H9 (cell line): Measurements from ENCODE around the gene ACAD8. TPM values are rescaled to one million over a fixed set of nuclear protein-coding genes. Genes with fewer than 3 reads are reported as not detected.

Source experiments
- DNase-seq: peaks from one replicate; pipeline ENCODE4 v3.0.0-alpha.2; 2017
- H2AFZ ChIP-seq: one replicate; pipeline ENCODE4 v1.6.1; 2013; ENCODE audit warnings: mild to moderate bottlenecking, low read length, control low read depth, moderate library complexity
- H2AK5ac ChIP-seq: 2 replicates; pipeline ENCODE4 v1.6.1; 2013; ENCODE audit warnings: low read length, control low read depth, mixed read lengths; ENCODE audit not compliant: insufficient read length
- H2BK120ac ChIP-seq: one replicate; pipeline ENCODE4 v1.6.1; 2013; ENCODE audit warnings: low read depth, mild to moderate bottlenecking, low read length, control low read depth, inconsistent platforms; ENCODE audit not compliant: poor library complexity, severe bottlenecking
- H2BK12ac ChIP-seq: 2 replicates; pipeline ENCODE4 v1.6.1; 2013; ENCODE audit warnings: low read length, control low read depth, mixed read lengths, low read depth; ENCODE audit not compliant: insufficient read length
- H2BK15ac ChIP-seq: 2 replicates; pipeline ENCODE4 v1.6.1; 2013; ENCODE audit warnings: low read depth, low read length, control low read depth
- H2BK20ac ChIP-seq: one replicate; pipeline ENCODE4 v1.6.1; 2013; ENCODE audit warnings: low read depth, mild to moderate bottlenecking, low read length, control low read depth, inconsistent platforms; ENCODE audit not compliant: poor library complexity, severe bottlenecking
- H2BK5ac ChIP-seq: 2 replicates; pipeline ENCODE4 v1.6.1; 2013; ENCODE audit warnings: low read length, control low read depth, mixed read lengths; ENCODE audit not compliant: insufficient read length
- H3K14ac ChIP-seq: 2 replicates; pipeline ENCODE4 v1.6.1; 2013; ENCODE audit warnings: low read length, control low read depth; ENCODE audit not compliant: insufficient read depth
- H3K18ac ChIP-seq: 2 replicates; pipeline ENCODE4 v1.6.1; 2013; ENCODE audit warnings: low read depth, mild to moderate bottlenecking, mixed read lengths, low read length, control low read depth; ENCODE audit not compliant: insufficient read length
- H3K23ac ChIP-seq: 2 replicates; pipeline ENCODE4 v1.6.1; 2013; ENCODE audit warnings: low read length, control low read depth, mixed read lengths, low read depth; ENCODE audit not compliant: insufficient read length
- H3K23me2 ChIP-seq: 2 replicates; pipeline ENCODE4 v1.6.1; 2013; ENCODE audit warnings: low read depth, mild to moderate bottlenecking, mixed read lengths, low read length, control low read depth; ENCODE audit not compliant: insufficient read length, poor library complexity, severe bottlenecking
- H3K27ac ChIP-seq: 2 replicates; pipeline ENCODE4 v1.5.1; 2013; ENCODE audit warnings: low read length, control low read depth, mixed read lengths, low read depth; ENCODE audit not compliant: insufficient read length
- H3K27me3 ChIP-seq: 2 replicates; pipeline ENCODE4 v1.6.1; 2013; ENCODE audit warnings: low read length, control low read depth, inconsistent platforms; ENCODE audit not compliant: insufficient read depth
- H3K4ac ChIP-seq: 2 replicates; pipeline ENCODE4 v1.6.1; 2013; ENCODE audit warnings: low read depth, mild to moderate bottlenecking, control low read depth, inconsistent platforms, low read length, moderate library complexity
- H3K4me1 ChIP-seq: 2 replicates; pipeline ENCODE4 v1.6.1; 2013; ENCODE audit warnings: low read length, control low read depth, inconsistent platforms; ENCODE audit not compliant: insufficient read depth
- H3K4me2 ChIP-seq: 2 replicates; pipeline ENCODE4 v1.6.1; 2013; ENCODE audit warnings: low read length, control low read depth, mixed read lengths; ENCODE audit not compliant: insufficient read length, insufficient read depth
- H3K56ac ChIP-seq: 2 replicates; pipeline ENCODE4 v1.6.1; 2013; ENCODE audit warnings: low read depth, mild to moderate bottlenecking, mixed read lengths, low read length, control low read depth; ENCODE audit not compliant: insufficient read length
- H3K79me1 ChIP-seq: 2 replicates; pipeline ENCODE4 v1.6.1; 2013; ENCODE audit warnings: low read depth, mild to moderate bottlenecking, moderate library complexity, low read length, control low read depth, inconsistent platforms; ENCODE audit not compliant: insufficient read depth, poor library complexity, severe bottlenecking
- H3K79me2 ChIP-seq: 2 replicates; pipeline ENCODE4 v1.6.1; 2013; ENCODE audit warnings: low read length, control low read depth, inconsistent platforms; ENCODE audit not compliant: insufficient read depth
- H3K9ac ChIP-seq: 2 replicates; pipeline ENCODE4 v1.6.1; 2013; ENCODE audit warnings: low read length, control low read depth, mixed read lengths; ENCODE audit not compliant: insufficient read length; ENCODE audit errors: extremely low read depth
- H3K9me3 ChIP-seq: one replicate; pipeline ENCODE4 v1.6.1; 2013; ENCODE audit warnings: low read depth, low read length, inconsistent platforms; ENCODE audit not compliant: control insufficient read depth
- H3T11ph ChIP-seq: one replicate; pipeline ENCODE4 v1.6.1; 2013; ENCODE audit warnings: mild to moderate bottlenecking, low read length, control low read depth, inconsistent platforms
- H4K20me1 ChIP-seq: one replicate; pipeline ENCODE4 v1.6.1; 2013; ENCODE audit not compliant: control insufficient read depth, insufficient read length, insufficient read depth
- H4K5ac ChIP-seq: 2 replicates; pipeline ENCODE4 v1.6.1; 2013; ENCODE audit warnings: low read depth, mild to moderate bottlenecking, mixed read lengths, low read length, control low read depth; ENCODE audit not compliant: insufficient read length
- H4K8ac ChIP-seq: replicated peaks from 2 replicates; pipeline ENCODE4 v1.6.1; 2013; ENCODE audit warnings: low read length, control low read depth, mixed read lengths, low read depth; ENCODE audit not compliant: insufficient read length
- H4K91ac ChIP-seq: 2 replicates; pipeline ENCODE4 v1.6.1; 2013; ENCODE audit warnings: low read depth, mild to moderate bottlenecking, moderate library complexity, mixed read lengths, low read length, control low read depth; ENCODE audit not compliant: insufficient read length
- H3K27ac Mint-ChIP-seq, 3 experiments: 2 replicates in 2 of 3; 3 replicates in 1 of 3; pipeline ENCODE4 v1.8.0; 2020 to 2021; ENCODE audit warnings: mixed read lengths in 3 of 3, mild to moderate bottlenecking in 1 of 3, moderate library complexity in 1 of 3
- H3K27me3 Mint-ChIP-seq: 2 replicates; pipeline ENCODE4 v1.8.0; 2021; ENCODE audit warnings: low read depth, mild to moderate bottlenecking, moderate library complexity, mixed read lengths
- H3K36me3 Mint-ChIP-seq, 3 experiments: 2 replicates in 2 of 3; 3 replicates in 1 of 3; pipeline ENCODE4 v1.8.0; 2020 to 2021; ENCODE audit warnings: low read depth in 3 of 3, mixed read lengths in 3 of 3; ENCODE audit not compliant: insufficient read depth in 1 of 3
- H3K4me1 Mint-ChIP-seq, 2 experiments: 2 replicates each; pipeline ENCODE4 v1.8.0; 2020; ENCODE audit warnings: mixed read lengths in 2 of 2
- H3K4me3 Mint-ChIP-seq, 2 experiments: 2 replicates in 1 of 2; 3 replicates in 1 of 2; pipeline ENCODE4 v1.8.0; 2020 to 2021; ENCODE audit warnings: mild to moderate bottlenecking in 2 of 2, mixed read lengths in 2 of 2, moderate library complexity in 1 of 2
- H3K9me3 Mint-ChIP-seq, 2 experiments: 2 replicates in 1 of 2; 3 replicates in 1 of 2; pipeline ENCODE4 v1.8.0; 2020; ENCODE audit warnings: mild to moderate bottlenecking in 2 of 2, mixed read lengths in 2 of 2, moderate library complexity in 1 of 2
- WGBS: extraction: QIAGEN DNeasy Blood & Tissue Kit; methylation state at CpG from one replicate; pipeline ENCODE4 v1.1.7; 2013; ENCODE audit warnings: missing lambda C conversion rate, low lambda C conversion rate, mixed read lengths; ENCODE audit not compliant: insufficient read length; ENCODE audit errors: extremely low coverage; 5-methylcytosine and 5-hydroxymethylcytosine counted together
- total RNA-seq: library from RNA; stranded (reverse); gene quantifications from 2 replicates; pipeline ENCODE4 v1.2.1, GENCODE V29; 2021
- TF ChIP-seq, protein P1 (sequence below): fragments of 200-600 bp; sonication (generic); conservative IDR thresholded peaks from 3 replicates; pipeline ENCODE4 v1.8.0; 2021; ENCODE audit warnings: antibody characterized with exemption, mild to moderate bottlenecking

ACAD8 gene
- total RNA-seq, 1 experiment from 2014 or later, result 46.8 TPM

DNA sequence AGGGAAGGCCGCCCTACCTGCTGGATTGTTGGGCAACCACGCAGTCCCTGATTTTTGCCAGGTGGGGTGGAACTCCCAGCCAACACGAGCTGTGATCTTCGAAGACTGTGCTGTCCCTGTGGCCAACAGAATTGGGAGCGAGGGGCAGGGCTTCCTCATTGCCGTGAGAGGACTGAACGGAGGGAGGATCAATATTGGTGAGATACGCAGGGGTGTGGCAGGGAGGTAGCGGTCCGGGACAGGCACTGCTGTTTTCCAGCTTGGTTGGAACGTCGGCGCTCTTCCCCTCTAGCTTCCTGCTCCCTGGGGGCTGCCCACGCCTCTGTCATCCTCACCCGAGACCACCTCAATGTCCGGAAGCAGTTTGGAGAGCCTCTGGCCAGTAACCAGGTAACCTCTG lies 7.6 kb downstream of the ACAD8 start:
- WGBS, result no CpG with 5 or more reads among the region's 16 CpGs
- Histone ChIP-seq H3K4ac (no peak overlapping the region), H2AFZ (no peak overlapping the region), H3K18ac (no peak overlapping the region), H2BK120ac (no peak overlapping the region), H2BK5ac (no peak overlapping the region), H2BK12ac (no peak overlapping the region), H4K5ac (no peak overlapping the region), H4K20me1 (no peaks in the 10 kb centered on the region), H3K79me1 (no peaks in the 10 kb centered on the region), H3K27ac (no peak overlapping the region), H3K79me2 (no peaks in the 10 kb centered on the region), H2BK20ac (no peak overlapping the region), H3K9me3 (no peaks in the 10 kb centered on the region), H4K91ac (no peak overlapping the region), H3K14ac (no peak overlapping the region), H3K56ac (no peak overlapping the region), H3K27me3 (no peaks in the 10 kb centered on the region), H3K23ac (no peak overlapping the region), H3K23me2 (no peaks in the 10 kb centered on the region), H3K9ac (no peak overlapping the region), H2BK15ac (no peak overlapping the region), H4K8ac (no peak overlapping the region), H3K4me2 (no peak overlapping the region), H2AK5ac (no peak overlapping the region), H3T11ph (no peak overlapping the region), H3K4me1 (peaks cover 4% of the 10 kb centered on the region; the same call in 1 of the 2 replicates)
- H3K4me1 Mint-ChIP-seq, result peaks cover 2 to 3% of the 10 kb centered on the region in 2 experiments; a peak in 3 of 4 replicates
- no peak for DNase-seq
- H3K9me3 Mint-ChIP-seq, result no peaks in the 10 kb centered on the region
- H3K27ac Mint-ChIP-seq, result peak overlapping the region in 1 of 3 experiments; percentile 74; a peak in 1 of 7 replicates
- TF ChIP-seq, protein P1, sequence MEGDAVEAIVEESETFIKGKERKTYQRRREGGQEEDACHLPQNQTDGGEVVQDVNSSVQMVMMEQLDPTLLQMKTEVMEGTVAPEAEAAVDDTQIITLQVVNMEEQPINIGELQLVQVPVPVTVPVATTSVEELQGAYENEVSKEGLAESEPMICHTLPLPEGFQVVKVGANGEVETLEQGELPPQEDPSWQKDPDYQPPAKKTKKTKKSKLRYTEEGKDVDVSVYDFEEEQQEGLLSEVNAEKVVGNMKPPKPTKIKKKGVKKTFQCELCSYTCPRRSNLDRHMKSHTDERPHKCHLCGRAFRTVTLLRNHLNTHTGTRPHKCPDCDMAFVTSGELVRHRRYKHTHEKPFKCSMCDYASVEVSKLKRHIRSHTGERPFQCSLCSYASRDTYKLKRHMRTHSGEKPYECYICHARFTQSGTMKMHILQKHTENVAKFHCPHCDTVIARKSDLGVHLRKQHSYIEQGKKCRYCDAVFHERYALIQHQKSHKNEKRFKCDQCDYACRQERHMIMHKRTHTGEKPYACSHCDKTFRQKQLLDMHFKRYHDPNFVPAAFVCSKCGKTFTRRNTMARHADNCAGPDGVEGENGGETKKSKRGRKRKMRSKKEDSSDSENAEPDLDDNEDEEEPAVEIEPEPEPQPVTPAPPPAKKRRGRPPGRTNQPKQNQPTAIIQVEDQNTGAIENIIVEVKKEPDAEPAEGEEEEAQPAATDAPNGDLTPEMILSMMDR, result no peak
- no peak overlapping the region for H3K4me3 Mint-ChIP-seq
- peaks cover 30 to 75% (median 56%) of the 10 kb centered on the region in 3 experiments; a peak in 6 of 7 replicates for H3K36me3 Mint-ChIP-seq
- no peaks in the 10 kb centered on the region for H3K27me3 Mint-ChIP-seq
